HEK293 (cell line): Measurements from ENCODE around the gene PLEKHM2.

Source experiments
- CTCF ChIA-PET: fragments of 350-600 bp; formaldehyde crosslinking; extraction: SDS; loops from one replicate; lab custom pipeline; 2021; ENCODE audit warnings: antibody characterized with exemption; lab: Yijun Ruan, JAX
- POLR2A ChIA-PET: fragments of 300-600 bp; formaldehyde crosslinking; extraction: SDS; loops from one replicate; lab custom pipeline; 2020; ENCODE audit warnings: antibody characterized with exemption, inconsistent platforms; lab: Yijun Ruan, JAX
- H3K27ac ChIP-seq: fragments of 200-500 bp; sonication (Bioruptor generic); 2 replicates; pipeline ENCODE4 v1.5.1; 2014; ENCODE audit warnings: low read depth, low read length, control low read depth, inconsistent platforms; ENCODE audit errors: extremely low read depth
- H3K36me3 ChIP-seq, 2 experiments: fragments of 200-500 bp in 1 of 2; sonication (Bioruptor generic) in 1 of 2; 1 replicate in 1 of 2; 2 replicates in 1 of 2; pipeline ENCODE4 v1.5.1; 2014 to 2017; ENCODE audit warnings: inconsistent platforms in 2 of 2, low read length in 2 of 2; ENCODE audit not compliant: control insufficient read depth in 2 of 2, insufficient read depth in 1 of 2
- H3K4me1 ChIP-seq: fragments of 200-500 bp; sonication (Bioruptor generic); 2 replicates; pipeline ENCODE4 v1.5.1; 2014; ENCODE audit warnings: mild to moderate bottlenecking, low read length, inconsistent platforms; ENCODE audit not compliant: control insufficient read depth, insufficient read depth
- H3K4me3 ChIP-seq: 2 replicates; pipeline ENCODE4 v1.5.1; 2011; ENCODE audit warnings: low read depth, mild to moderate bottlenecking, control low read depth, low read length, moderate library complexity
- H3K9me3 ChIP-seq: fragments of 200-500 bp; sonication (Bioruptor generic); 2 replicates; pipeline ENCODE4 v1.5.1; 2014; ENCODE audit warnings: low read depth, low read length, inconsistent platforms; ENCODE audit not compliant: control insufficient read depth, insufficient read depth
- GLIS1 ChIP-seq: fragments of 450-650 bp; formaldehyde crosslinking; IDR thresholded peaks from 2 replicates; pipeline ENCODE4 v1.5.1; 2016; ENCODE audit warnings: missing biosample characterization, missing genetic modification characterization
- GLIS2 ChIP-seq: fragments of 450-650 bp; formaldehyde crosslinking; IDR thresholded peaks from 2 replicates; pipeline ENCODE4 v1.5.1; 2016; ENCODE audit warnings: missing biosample characterization, missing genetic modification characterization
- HOXC10 ChIP-seq: sonication (generic); formaldehyde crosslinking; IDR thresholded peaks from 2 replicates; pipeline ENCODE4 v1.8.1; 2023; ENCODE audit warnings: mild to moderate bottlenecking, missing genetic modification reagents
- IKZF3 ChIP-seq: fragments of 450-650 bp; IDR thresholded peaks from 2 replicates; pipeline ENCODE4 v1.5.0; 2018; ENCODE audit warnings: missing biosample characterization, mild to moderate bottlenecking, missing genetic modification characterization, moderate library complexity
- KLF16 ChIP-seq: fragments of 450-650 bp; formaldehyde crosslinking; IDR thresholded peaks from 2 replicates; pipeline ENCODE4 v1.5.1; 2017; ENCODE audit warnings: missing biosample characterization, missing genetic modification characterization
- KLF17 ChIP-seq: fragments of 450-650 bp; formaldehyde crosslinking; IDR thresholded peaks from 2 replicates; pipeline ENCODE4 v1.5.1; 2016; ENCODE audit warnings: missing biosample characterization, missing genetic modification characterization
- PATZ1 ChIP-seq: fragments of 450-650 bp; formaldehyde crosslinking; IDR thresholded peaks from 2 replicates; pipeline ENCODE4 v1.5.1; 2016; ENCODE audit warnings: missing biosample characterization, missing genetic modification characterization
- RBAK ChIP-seq: fragments of 450-650 bp; formaldehyde crosslinking; IDR thresholded peaks from 2 replicates; pipeline ENCODE4 v1.5.1; 2016; ENCODE audit warnings: missing biosample characterization, missing genetic modification characterization
- SCRT2 ChIP-seq: fragments of 450-650 bp; formaldehyde crosslinking; IDR thresholded peaks from 2 replicates; pipeline ENCODE4 v1.5.1; 2016; ENCODE audit warnings: missing biosample characterization, missing genetic modification characterization
- WT1 ChIP-seq: fragments of 450-650 bp; formaldehyde crosslinking; IDR thresholded peaks from 2 replicates; pipeline ENCODE4 v1.5.1; 2016; ENCODE audit warnings: missing biosample characterization, missing genetic modification characterization
- YY2 ChIP-seq: fragments of 450-650 bp; formaldehyde crosslinking; IDR thresholded peaks from 2 replicates; pipeline ENCODE4 v1.5.1; 2016; ENCODE audit warnings: missing biosample characterization, missing genetic modification characterization
- ZBTB1 ChIP-seq: fragments of 450-650 bp; formaldehyde crosslinking; IDR thresholded peaks from 2 replicates; pipeline ENCODE4 v1.5.1; 2016; ENCODE audit warnings: missing biosample characterization, missing genetic modification characterization
- ZBTB10 ChIP-seq: fragments of 450-650 bp; formaldehyde crosslinking; IDR thresholded peaks from 2 replicates; pipeline ENCODE4 v1.5.1; 2016; ENCODE audit warnings: missing biosample characterization, missing genetic modification characterization
- ZBTB7A ChIP-seq: fragments of 450-650 bp; formaldehyde crosslinking; IDR thresholded peaks from 2 replicates; pipeline ENCODE4 v1.5.1; 2016; ENCODE audit warnings: low read depth, missing biosample characterization, missing genetic modification characterization
- ZEB2 ChIP-seq: fragments of 450-650 bp; formaldehyde crosslinking; IDR thresholded peaks from 2 replicates; pipeline ENCODE4 v1.5.1; 2016; ENCODE audit warnings: missing biosample characterization, missing genetic modification characterization
- ZFP69B ChIP-seq: fragments of 450-650 bp; formaldehyde crosslinking; IDR thresholded peaks from 2 replicates; pipeline ENCODE4 v1.5.1; 2016; ENCODE audit warnings: missing biosample characterization, missing genetic modification characterization
- ZIC2 ChIP-seq: fragments of 450-650 bp; formaldehyde crosslinking; IDR thresholded peaks from 2 replicates; pipeline ENCODE4 v1.5.1; 2016; ENCODE audit warnings: missing biosample characterization, missing genetic modification characterization
- ZNF148 ChIP-seq: fragments of 450-650 bp; formaldehyde crosslinking; IDR thresholded peaks from 2 replicates; pipeline ENCODE4 v1.5.0; 2017; ENCODE audit warnings: missing biosample characterization, missing genetic modification characterization, borderline replicate concordance
- ZNF423 ChIP-seq: fragments of 450-650 bp; formaldehyde crosslinking; IDR thresholded peaks from 2 replicates; pipeline ENCODE4 v1.5.1; 2016; ENCODE audit warnings: missing biosample characterization, missing genetic modification characterization
- ZNF521 ChIP-seq: fragments of 450-650 bp; formaldehyde crosslinking; IDR thresholded peaks from 2 replicates; pipeline ENCODE4 v1.5.1; 2017; ENCODE audit warnings: missing biosample characterization, mild to moderate bottlenecking, missing genetic modification characterization
- ZNF596 ChIP-seq: fragments of 450-650 bp; IDR thresholded peaks from 2 replicates; pipeline ENCODE4 v1.5.0; 2018; ENCODE audit warnings: missing biosample characterization, mild to moderate bottlenecking, missing genetic modification characterization, moderate library complexity
- ZNF600 ChIP-seq: fragments of 450-650 bp; formaldehyde crosslinking; IDR thresholded peaks from 2 replicates; pipeline ENCODE4 v1.5.1; 2016; ENCODE audit warnings: missing biosample characterization, missing genetic modification characterization
- ZNF692 ChIP-seq: fragments of 450-650 bp; formaldehyde crosslinking; IDR thresholded peaks from 2 replicates; pipeline ENCODE4 v1.5.1; 2016; ENCODE audit warnings: missing biosample characterization, missing genetic modification characterization
- ZNF768 ChIP-seq: fragments of 450-650 bp; formaldehyde crosslinking; IDR thresholded peaks from 2 replicates; pipeline ENCODE4 v1.5.1; 2018; ENCODE audit warnings: missing biosample characterization, mild to moderate bottlenecking, missing genetic modification characterization

Gene PLEKHM2

GRCh38 chr1:15757016-15757543 is 73.0 kb downstream of the PLEKHM2 start:
- CTCF ChIA-PET: no interaction called here
- no peak overlapping the region for H3K27ac ChIP-seq
- H3K9me3 ChIP-seq: no peaks in the 10 kb centered on the region
- TF ChIP-seq RBAK (tag by site-specific recombination) (no peak), SCRT2 (tag by site-specific recombination) (peak; percentile 8; the same call in 1 of the 2 replicates)
- H3K4me3 ChIP-seq: no peak overlapping the region
- H3K4me1 ChIP-seq: peaks cover 7% of the 10 kb centered on the region; the same call in 1 of the 2 replicates
- POLR2A ChIA-PET: interaction anchor here (1.8 kb wide), 1 partner anchor 13 kb away, joined by 5 read pairs; no protein-coding TSS in a partner anchor
- no peaks in the 10 kb centered on the region for H3K36me3 ChIP-seq

GRCh38 chr1:15757575-15758342 is 73.6 kb downstream of the PLEKHM2 start:
- Histone ChIP-seq H3K27ac (no peak overlapping the region), H3K9me3 (no peaks in the 10 kb centered on the region), H3K4me1 (peaks cover 7% of the 10 kb centered on the region; the same call in 1 of the 2 replicates), H3K4me3 (no peak overlapping the region), H3K36me3 (no peaks in the 10 kb centered on the region)
- ChIA-PET POLR2A (no interaction called here), CTCF (no interaction called here)
- TF ChIP-seq ZNF521 (no peak), ZNF600 (tag by site-specific recombination) (no peak), ZNF423 (tag by site-specific recombination) (0 out of 2 replicates have a peak, but pooled peaks have one; percentile 23), ZBTB1 (tag by site-specific recombination) (no peak), ZFP69B (tag by site-specific recombination) (peak; percentile 87; the same call in 1 of the 2 replicates), ZBTB10 (tag by site-specific recombination) (0 out of 2 replicates have a peak, but pooled peaks have one; percentile 17), KLF16 (peak; percentile 20; the same call in 1 of the 2 replicates), ZNF768 (no peak), GLIS2 (tag by site-specific recombination) (peak; percentile 43; the same call in 1 of the 2 replicates), ZNF596 (tag by site-specific recombination) (0 out of 2 replicates have a peak, but pooled peaks have one; percentile 1), ZNF148 (no peak), ZNF692 (peak; percentile 83), ZBTB7A (tag by site-specific recombination) (peak; percentile 66; the same call in 1 of the 2 replicates), ZEB2 (tag by site-specific recombination) (0 out of 2 replicates have a peak, but pooled peaks have one; percentile 46), YY2 (tag by site-specific recombination) (no peak), ZIC2 (peak; percentile 42; the same call in 1 of the 2 replicates), PATZ1 (tag by site-specific recombination) (peak; percentile 55), GLIS1 (tag by site-specific recombination) (0 out of 2 replicates have a peak, but pooled peaks have one; percentile 14), KLF17 (tag by site-specific recombination) (peak; percentile 29; the same call in 1 of the 2 replicates), HOXC10 (no peak), WT1 (tag by site-specific recombination) (peak; percentile 46; the same call in 1 of the 2 replicates), IKZF3 (tag by site-specific recombination) (peak; percentile 77)
